Measurements from ENCODE around the gene SEMA3A.

DNA sequence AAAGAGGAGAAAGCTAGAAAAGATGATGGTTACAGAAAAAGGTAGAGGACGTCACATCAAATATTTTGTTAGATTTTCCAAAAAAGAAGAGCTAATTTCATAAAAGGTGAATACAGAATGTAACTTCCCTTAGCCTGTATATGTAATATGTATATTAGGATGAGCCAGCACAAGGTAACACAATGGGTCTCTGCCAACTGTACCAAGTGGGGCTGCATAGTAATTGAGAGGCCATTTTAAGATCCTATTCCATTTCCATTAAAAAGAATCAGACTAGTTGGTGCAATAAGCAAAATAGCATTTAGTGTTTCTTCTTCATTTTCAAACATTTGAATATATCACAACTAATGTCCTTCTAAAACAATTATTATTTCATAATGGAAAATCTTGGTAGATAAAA lies 134.6 kb downstream of the SEMA3A start:
- TF ChIP-seq, protein P1, sequence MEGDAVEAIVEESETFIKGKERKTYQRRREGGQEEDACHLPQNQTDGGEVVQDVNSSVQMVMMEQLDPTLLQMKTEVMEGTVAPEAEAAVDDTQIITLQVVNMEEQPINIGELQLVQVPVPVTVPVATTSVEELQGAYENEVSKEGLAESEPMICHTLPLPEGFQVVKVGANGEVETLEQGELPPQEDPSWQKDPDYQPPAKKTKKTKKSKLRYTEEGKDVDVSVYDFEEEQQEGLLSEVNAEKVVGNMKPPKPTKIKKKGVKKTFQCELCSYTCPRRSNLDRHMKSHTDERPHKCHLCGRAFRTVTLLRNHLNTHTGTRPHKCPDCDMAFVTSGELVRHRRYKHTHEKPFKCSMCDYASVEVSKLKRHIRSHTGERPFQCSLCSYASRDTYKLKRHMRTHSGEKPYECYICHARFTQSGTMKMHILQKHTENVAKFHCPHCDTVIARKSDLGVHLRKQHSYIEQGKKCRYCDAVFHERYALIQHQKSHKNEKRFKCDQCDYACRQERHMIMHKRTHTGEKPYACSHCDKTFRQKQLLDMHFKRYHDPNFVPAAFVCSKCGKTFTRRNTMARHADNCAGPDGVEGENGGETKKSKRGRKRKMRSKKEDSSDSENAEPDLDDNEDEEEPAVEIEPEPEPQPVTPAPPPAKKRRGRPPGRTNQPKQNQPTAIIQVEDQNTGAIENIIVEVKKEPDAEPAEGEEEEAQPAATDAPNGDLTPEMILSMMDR (IDR thresholded peaks at IDR 0.05), result no peak
- TF ChIP-seq EZH2 (IDR thresholded peaks at IDR 0.05), result no peak
- no peak for TF ChIP-seq EZH2phosphoT487 (IDR thresholded peaks at IDR 0.05)
